A204.1 (cell line): ENCODE data around the gene CDK7.
"Not testable (repeated sequence)": the region's sequence is repeated elsewhere in the genome, so short reads cannot be mapped to it uniquely, and the experiment has no call there.

ENCODE experiments used
- FAIRE-seq: peaks from 2 replicates; lab custom pipeline; 2012; peaks lifted over from hg19 to GRCh38; lab: Jason Lieb, UNC

Gene CDK7

DNA sequence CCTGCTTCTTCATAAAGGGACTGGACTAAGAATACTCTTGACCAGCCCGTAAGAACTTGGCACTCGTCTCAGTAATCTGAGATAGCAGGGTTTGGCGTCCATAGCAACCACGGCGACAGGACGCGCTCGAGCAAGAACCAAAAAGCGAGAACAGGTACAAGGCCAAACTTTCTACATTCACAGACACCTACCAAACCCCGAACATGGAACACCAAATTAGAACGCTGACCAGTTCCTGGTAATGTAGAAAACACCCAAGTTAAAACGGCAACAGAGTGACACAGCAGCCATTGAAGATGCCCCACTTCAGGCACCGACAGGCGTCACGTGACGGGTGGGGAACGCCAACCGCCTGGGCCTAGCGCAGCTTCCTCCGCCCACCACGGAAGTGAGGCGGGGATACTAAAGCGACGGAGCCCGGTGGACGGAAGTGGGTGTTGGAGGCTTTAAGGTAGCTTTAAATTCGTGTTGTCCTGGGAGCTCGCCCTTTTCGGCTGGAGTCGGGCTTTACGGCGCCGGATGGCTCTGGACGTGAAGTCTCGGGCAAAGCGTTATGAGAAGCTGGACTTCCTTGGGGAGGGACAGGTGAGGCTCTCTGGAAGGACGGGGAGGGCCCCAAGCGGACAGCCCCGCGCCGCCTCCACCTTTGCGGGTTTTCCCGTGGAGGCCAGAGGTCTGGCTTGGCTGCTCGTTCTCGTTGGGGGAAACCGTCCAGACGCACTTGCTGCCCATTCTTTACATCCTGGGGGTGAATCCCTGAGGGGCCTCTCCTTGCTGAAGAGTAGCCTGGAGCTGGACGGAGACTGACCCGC is at the start of gene CDK7:
Gene CDK7, plus strand, starts transcription at position 430 of the 812 bp plus-strand sequence. Its CDS starts 90 bp downstream, at position 520.
- FAIRE-seq: peak; percentile 78

DNA sequence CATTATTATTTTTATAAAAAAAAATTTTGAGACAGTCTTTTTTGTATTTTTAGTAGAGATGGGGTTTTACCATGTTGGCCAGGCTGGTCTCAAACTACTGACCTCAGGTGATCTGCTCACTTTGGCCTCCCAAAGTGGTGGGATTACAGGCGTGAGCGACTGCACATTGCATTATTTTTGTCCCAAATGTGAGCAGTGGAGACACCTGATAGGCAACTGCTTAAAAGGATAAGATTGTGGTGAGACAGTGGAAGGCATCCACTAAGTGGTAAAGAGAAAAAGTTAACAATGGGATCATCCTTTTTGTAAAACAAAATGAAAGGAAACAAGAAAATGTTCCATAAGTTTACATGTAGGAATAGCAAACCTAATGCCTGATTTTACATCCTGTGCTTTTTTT is 47.3 kb upstream of the CDK7 start:
- FAIRE-seq: no peak

DNA sequence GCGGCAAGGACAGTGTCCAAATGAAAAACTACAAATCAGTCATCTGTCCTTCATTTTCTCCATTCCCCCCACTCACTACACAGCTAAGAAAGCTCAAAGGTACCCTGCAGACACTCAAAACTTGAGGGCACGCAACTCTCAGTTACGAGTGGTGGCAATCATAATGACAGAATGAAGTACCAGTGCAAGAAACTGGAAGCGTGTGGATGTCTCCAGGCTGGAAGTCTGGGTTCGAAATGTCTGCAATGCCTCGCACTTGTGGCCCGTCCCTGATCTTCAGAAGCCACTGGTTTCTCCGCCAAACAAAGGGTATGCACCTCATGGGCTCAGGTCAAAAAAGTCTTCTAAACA is 45.9 kb upstream of the CDK7 start:
- no peak for FAIRE-seq

DNA sequence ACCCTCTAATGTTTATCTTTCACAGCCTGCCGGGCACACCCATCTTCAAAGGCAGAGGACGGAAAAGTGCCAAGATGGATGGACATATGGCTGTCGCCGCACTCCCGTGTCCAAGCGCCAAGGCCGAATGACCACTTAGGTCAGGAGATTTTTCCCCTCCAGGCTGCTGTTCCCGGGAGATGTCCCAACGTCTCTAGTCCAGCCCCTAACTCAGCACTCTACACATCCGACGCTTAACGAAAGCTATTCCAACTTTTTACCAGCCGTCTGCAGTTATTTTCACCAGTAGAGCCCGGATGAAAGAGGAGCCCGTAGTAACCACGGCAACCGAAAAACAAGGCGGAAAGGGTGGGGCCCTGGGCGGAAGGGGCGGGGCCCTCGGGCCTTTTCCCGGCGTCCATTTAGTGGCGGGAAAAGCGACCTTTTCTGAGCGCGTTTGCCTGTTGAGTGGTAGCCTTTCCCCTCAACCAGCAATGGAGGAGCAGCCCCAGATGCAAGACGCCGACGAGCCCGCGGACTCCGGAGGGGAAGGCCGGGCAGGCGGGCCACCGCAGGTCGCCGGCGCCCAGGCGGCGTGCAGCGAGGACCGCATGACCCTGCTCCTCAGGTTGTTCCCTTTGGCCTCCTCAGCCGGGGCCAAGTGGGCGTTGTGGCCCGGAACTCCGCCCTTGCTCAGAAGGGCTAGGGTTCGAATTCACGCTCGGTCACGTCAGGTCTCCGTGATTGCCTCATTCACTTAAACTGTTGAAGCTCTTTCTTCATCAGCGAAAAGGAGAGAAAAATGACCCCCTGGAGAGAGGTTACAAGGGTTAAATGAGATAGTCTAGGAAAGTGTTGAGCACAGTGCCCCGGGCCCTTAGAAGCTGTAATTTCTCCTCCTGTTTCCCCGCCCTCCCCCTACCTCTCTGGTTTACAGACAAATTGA is 45.3 kb upstream of the CDK7 start, which contains the start of gene CENPH:
Gene CENPH, plus strand, starts transcription at position 422 of the 925 bp plus-strand sequence. Its CDS starts 52 bp downstream, at position 474.
- peak; percentile 90 for FAIRE-seq

DNA sequence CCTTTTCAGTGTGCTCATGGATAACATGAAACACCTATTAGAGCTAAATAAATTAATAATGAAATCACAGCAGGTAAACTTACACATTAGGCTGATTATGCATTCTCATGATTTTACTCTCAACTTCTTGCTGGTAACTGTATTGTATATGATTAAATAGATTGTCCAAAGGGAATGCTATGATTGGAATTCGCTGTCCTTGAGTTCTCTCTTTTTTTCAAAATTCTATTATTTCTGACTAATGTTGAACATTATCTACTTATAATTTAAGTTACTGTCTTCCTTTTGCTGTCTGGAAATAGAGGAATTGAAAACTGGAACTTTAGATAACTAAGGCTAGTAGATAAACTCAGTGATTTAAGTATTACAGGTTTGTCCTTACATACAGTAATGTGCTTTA is 32.2 kb upstream of the CDK7 start:
- FAIRE-seq: no peak

DNA sequence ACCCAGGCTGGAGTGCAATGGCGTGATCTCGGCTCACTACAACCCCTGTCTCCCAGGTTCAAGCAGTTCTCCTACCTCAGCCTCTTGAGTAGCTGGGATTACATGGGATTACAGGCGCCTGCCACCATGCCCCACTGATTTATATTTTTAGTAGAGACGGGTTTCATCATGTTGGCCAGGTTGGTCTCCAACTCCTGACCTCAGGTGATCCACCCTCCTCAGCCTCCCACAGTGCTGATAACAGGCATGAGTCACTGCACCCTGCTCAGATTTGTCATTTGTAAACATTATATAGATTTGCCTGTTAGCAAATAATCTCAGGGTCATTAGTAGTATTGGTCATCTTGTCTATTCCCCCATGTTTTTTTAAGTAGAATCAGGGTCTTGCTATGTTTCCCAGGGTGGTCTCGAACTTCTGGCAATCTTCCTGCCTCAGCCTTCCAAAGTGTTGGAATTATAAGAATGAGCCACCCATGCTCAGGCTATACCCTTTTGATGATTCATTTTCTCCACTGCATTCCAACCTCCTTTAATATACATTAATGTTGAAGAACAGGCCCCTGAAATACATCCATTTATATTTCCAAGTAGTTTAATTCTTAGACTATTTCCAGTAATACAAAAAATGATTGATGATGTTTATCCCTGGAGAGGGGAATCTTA is 28.0 kb upstream of the CDK7 start:
- no peak for FAIRE-seq

DNA sequence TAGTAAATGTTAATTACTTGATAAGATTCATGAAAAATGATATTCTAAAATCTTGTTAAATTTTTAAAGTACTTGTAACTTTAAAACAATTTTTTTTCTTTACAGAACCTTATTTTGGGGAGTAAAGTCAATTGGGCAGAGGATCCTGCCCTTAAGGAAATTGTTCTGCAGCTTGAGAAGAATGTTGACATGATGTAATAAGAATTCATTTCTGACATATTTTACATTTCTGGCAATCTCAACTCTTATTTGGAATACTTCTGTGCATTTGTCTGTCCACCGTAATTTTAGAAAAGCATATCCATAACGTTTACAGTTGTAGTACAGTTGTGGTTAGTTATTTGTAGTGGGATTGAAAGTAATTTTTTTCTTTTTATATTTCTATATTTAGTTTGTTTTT is 25.1 kb upstream of the CDK7 start:
- no peak for FAIRE-seq

DNA sequence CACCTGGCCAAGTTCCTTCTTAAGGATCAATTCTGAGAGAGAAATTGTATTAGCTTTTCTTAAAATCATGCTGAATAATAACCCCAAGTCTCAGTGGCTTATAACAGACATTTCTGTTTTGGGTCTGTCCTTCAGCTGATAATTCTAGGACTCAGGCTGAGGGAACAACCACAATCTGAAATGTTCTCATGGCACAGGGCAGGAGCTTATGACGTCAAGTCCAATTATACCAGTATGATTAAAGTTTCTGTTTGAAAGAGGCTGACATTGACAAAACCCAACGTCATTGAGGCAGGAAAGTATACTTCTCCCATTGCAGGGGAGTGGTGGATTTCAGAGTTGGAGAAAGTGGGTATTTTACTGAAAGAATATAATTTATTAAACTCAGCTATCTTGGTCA is 23.5 kb upstream of the CDK7 start:
- no peak for FAIRE-seq

DNA sequence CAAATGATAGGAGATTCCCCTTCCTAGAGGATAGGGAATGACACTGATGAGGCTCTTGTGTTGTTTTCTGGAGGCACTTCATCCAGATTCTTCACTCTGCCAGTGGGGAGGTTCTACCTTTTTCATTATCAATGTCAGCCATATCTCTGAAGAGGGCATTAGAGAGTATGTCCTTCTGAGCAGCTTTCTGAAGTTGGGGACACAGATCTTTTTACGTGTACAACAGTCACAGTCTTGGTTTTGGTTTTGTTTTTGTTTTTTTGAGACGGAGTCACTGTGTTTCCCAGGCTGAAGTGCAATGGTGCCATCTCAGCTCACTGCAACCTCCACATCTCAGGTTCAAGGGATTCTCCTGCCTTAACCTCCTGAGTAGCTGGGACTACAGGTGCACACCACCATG is 22.7 kb upstream of the CDK7 start:
- FAIRE-seq: no peak

DNA sequence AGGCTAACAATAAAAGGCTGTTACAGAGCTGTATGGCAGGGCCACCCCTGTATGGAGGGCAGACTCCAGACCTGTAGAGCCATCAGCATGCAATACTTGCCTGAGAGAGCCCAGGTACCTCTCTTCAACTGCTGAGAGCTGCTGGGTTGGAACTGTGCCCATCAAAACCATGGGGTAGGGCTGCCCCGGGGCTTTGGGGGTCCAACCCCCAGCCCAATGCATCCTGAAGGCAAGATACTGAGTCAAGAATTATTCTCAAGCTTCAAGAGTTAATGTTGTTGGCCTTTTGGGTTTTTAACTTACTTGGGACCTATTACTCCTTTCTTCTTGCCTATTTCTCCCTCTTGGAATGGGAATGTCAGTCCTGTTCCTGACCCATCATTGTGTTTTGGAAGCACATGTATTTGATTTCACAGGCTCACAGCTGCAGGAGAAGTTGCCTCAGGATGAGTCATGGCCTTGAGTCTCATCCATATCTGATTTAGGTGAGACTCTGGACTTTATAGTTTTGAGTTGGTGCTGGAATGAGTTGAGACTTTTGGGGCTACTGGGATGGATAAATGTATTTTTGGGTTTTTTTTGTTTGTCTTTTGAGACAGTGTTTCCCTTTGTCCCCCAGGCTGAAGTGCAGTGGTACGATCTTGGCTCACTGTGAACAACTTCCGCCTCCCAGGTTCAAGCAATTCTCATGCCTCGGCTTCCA is 21.0 kb upstream of the CDK7 start:
- FAIRE-seq: no peak

DNA sequence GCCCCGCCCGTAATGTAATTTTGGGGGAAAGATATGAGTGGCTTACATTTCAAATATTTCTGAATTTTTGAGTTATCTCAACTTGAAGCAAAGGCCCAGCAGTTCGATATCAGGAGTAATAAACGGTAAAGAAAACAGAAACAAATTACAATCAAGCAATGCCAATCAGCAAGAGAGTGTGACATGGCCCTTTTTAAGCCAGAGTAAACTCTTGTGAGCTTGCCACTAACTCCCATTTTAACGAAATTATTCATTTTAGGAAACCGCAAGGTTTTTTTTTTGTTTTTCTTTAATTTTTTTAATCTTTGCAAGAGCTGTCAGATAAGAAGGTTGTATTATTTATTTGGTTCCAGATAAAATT is 17.6 kb upstream of the CDK7 start:
- no peak for FAIRE-seq

DNA sequence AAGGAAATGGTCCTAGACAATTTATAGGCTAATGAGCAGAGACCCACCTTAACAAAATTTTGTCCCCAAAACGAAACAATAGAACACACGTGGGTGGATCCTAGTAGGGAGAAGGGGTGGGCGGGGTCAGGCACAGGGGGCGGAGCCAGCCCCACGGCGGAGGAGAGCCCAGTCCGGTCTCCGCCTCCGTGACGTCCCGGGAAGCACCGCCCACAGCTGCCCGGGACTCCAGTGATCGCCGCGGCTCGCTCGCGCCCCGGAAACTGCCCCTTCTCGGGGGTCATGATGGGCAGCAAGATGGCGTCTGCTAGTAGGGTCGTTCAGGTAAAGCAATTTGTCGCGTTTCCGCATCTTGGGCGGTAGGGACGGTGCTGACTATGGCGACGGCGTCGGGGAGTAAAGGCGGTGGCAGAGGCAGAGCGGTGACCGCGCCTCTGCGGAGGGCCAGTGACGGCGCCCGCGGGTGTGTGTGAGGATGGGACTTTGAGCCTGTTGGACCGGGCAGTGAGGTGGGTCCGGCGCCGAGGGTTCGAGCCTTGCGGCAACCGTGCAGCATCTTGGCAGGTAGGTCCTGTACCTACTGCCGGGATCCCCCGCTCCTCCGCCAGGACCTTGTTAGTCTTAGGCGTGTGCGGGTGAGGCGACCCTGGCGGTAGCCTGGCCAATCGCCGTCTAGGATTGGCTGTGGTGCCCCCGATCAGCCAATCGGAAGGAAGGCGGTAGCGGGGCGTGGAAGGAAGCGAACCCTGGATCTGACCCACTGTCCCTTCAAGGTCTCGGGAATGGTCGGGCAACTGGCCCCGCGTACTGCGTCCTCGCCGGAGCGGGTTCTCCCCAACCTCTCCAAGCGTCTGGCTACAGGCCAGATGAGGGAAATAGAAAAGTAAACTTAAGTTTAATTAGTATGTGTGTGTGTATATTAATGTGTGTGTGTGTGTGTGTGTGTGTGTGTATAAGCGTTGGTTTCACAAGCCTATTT is 16.8 kb upstream of the CDK7 start:
- FAIRE-seq: peak; percentile 74

DNA sequence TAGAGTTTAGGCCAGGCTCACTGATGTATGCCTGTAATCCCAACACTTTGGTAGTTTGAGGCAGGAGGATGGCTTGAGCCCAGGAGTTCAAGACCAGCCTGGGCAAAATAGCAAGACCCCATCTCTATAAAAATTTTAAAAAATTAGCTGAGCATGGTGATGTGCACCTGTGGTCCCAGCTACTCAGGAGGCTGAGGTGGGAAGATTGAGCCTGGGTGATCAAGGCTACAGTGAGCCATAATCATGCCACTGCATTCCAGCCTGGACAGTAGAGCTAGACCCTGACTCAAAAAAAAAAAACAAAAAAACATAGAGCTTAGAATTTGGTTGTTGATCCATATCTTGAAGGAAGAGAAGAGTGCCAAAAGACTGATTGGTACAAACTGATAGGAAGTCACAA is 14.7 kb upstream of the CDK7 start:
- no peak for FAIRE-seq

DNA sequence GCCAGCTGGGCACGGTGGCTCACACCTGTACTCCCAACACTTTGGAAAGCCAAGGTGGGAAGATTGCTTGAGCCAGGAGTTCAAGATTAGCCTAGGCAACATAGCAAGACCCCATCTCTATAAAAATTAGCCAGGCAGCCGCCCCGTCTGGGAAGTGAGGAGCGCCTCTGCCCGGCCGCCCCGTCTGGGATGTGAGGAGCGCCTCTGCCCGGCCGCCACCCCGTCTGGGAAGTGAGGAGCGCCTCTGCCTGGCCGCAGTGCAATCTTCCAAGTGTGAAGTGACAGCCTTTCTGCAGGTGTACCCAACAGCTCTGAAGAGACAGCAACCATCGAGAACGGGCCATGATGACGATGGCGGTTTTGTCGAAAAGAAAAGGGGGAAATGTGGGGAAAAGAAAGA is 14.3 kb upstream of the CDK7 start:
- not testable (repeated sequence) for FAIRE-seq

DNA sequence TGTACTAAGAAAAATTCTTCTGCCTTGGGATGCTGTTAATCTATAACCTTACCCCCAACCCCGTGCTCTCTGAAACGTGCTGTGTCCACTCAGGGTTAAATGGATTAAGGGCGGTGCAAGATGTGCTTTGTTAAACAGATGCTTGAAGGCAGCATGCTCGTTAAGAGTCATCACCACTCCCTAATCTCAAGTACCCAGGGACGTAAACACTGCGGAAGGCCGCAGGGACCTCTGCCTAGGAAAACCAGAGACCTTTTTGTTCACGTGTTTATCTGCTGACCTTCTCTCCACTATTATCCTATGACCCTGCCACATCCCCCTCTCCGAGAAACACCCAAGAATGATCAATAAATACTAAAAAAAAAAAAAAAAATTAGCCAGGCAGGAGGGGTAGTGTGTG is 13.9 kb upstream of the CDK7 start:
- FAIRE-seq: not testable (repeated sequence)

DNA sequence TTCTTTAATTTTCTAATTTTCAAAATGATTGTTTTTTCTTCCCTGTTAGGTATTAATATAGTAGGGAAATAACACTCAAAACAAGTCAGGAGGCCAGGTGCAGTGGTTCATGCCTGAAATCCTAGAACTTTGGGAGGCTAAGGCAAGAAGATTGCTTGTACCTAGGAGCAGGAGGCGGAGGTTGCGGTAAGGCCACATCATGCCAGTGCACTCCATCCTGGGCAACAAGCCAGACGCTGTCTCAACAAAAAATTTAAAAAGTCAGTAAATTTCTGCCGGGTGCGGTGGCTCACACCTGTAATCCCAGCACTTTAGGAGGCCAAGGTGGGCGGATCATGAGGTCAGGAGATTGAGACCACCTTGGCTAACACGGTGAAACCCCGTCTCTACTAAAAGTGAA is 10.2 kb upstream of the CDK7 start:
- no peak for FAIRE-seq

DNA sequence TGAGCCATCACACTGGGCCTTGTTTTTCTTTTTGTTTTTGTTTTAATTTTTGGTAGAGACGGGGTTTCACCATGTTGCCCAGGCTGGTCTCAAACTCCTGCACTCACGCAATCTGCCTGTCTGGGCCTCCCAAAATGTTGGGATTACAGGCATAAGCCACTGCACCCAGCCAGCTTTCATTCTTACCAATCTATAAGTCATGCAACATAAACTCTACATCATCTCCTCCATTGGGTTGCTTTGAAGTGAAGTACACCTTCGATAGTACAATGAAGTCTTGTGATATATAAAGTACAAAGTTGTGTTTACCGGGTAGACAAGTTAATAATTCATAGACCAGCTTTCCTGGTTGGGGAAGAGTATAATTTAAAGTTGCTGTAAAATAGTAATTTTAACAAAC is 8.8 kb upstream of the CDK7 start:
- no peak for FAIRE-seq

DNA sequence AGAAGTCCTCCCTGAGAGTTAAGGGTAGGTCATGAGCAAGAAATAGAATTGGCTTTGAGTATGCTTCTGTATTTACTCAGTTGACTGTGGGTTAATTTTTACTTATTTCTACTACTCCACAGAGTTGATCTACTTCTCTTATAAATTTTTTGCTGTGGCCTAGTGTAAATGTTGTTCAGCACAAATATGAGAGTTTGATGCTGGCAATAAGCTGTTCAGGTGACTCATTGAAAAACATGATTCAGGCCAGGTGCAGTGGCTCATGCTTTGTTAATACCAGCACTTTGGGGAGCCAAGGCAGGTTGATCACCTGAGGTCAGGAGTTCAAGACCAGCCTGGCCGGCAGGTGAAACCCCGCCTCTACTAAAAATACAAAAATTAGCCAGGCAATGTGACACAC is 4.5 kb upstream of the CDK7 start:
- no peak for FAIRE-seq

DNA sequence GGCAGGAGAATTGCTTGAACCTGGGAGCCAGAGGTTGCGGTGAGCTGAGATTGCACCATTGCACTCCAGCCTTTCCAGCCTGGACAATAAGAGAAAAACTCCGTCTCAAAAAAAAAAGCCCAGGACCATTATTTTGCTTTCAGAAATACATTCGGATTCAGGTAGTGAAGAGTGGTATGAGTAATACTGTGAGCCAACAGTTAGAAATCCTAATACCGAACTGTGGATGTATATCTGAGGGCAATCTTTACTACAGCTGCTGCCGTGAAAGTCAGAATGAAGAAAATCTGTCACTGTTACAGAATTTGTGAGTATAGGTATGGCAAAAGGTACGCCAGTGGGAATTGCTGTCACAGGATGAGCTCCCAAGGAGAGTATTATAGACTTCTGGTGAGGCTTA is 3.4 kb upstream of the CDK7 start:
- no peak for FAIRE-seq

DNA sequence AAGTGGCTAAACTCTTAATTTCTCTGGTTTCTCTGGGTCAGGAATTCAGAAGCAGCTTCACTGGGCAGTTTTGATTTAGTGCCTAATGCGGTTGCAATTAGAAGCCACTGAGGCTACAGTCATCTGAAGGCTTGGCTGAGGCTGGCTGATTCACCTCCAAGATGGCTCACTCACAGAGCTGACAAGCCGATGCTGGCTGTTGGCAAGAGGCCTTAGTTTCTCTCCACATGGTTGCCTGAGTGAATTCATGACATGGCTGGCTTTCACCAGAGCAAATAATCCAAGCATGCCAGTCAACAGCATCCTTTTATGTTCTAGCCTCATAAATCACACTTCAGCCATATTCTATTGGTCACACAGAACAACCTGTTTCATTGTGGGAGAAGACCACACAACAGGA is 2.8 kb upstream of the CDK7 start:
- FAIRE-seq: no peak

DNA sequence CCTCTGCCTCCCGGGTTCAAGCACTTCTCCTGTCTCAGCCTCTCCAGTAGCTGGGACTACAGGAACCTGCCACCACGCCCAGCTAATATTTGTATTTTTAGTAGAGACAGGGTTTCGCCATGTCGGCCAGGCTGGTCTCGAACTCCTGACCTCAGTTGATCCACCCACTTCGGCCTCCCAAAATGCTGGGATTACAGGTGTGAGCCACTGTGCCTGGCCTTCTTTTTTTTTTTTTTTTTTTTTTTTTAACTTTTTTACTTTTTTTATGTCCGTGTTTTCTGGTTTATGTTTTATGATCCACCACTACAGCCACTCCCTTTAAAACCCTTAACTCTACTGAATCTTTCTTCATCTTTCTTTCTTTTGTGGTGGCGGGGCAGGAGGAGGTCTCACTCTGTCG is 2.0 kb downstream of the CDK7 start:
- not testable (repeated sequence) for FAIRE-seq
